SJSA1 (cell line): ENCODE results near the gene NANS. TPM values are rescaled to one million over a fixed set of nuclear protein-coding genes. Genes with fewer than 3 reads are reported as not detected.
A peak's percentile ranks its signal among the peaks of the same experiment; 100 is the strongest.

Experiments
- DNase-seq, 2 experiments: peaks; one replicate each; pipeline ENCODE4 v3.0.0-alpha.2; 2015 to 2020; ENCODE audit warnings: low spot score in 2 of 2, low read depth in 1 of 2
- H3K27ac ChIP-seq: fragments of 250-450 bp; sonication (Bioruptor Pico); 2 replicates; pipeline ENCODE4 v1.5.1; 2020; ENCODE audit warnings: mild to moderate bottlenecking, moderate library complexity
- H3K27me3 ChIP-seq: fragments of 250-450 bp; sonication (Bioruptor Pico); replicated peaks from 2 replicates; pipeline ENCODE4 v1.5.1; 2020; ENCODE audit warnings: mild to moderate bottlenecking, moderate library complexity
- H3K36me3 ChIP-seq: fragments of 250-450 bp; sonication (Bioruptor Pico); 2 replicates; pipeline ENCODE4 v1.5.1; 2020; ENCODE audit warnings: mild to moderate bottlenecking
- H3K4me1 ChIP-seq: fragments of 250-450 bp; sonication (Bioruptor Pico); replicated peaks from 2 replicates; pipeline ENCODE4 v1.6.1; 2021; ENCODE audit warnings: mild to moderate bottlenecking
- H3K4me3 ChIP-seq: fragments of 250-450 bp; sonication (Bioruptor Pico); 2 replicates; pipeline ENCODE4 v1.5.1; 2020; ENCODE audit warnings: mild to moderate bottlenecking
- H3K9me3 ChIP-seq: fragments of 250-450 bp; sonication (Bioruptor Pico); replicated peaks from 2 replicates; pipeline ENCODE4 v1.5.1; 2020; ENCODE audit warnings: mild to moderate bottlenecking
- total RNA-seq: library from RNA; depleted of rRNA; stranded (reverse); fragments of >200 nt; shearing (Covaris generic); gene quantifications from 2 replicates; pipeline ENCODE4 v1.2.3, GENCODE V29; 2014

The NANS gene
- total RNA-seq, 1 experiment from 2014 or later = 160 TPM

GRCh38 chr9:98021306-98022040 is 35.1 kb upstream of the NANS start:
- H3K36me3 ChIP-seq = peaks cover 33% of the 10 kb centered on the region
- no peaks in the 10 kb centered on the region for H3K27me3 ChIP-seq
- DNase-seq = no peak
- H3K4me3 ChIP-seq = no peak overlapping the region
- no peaks in the 10 kb centered on the region for H3K9me3 ChIP-seq
- no peak overlapping the region for H3K27ac ChIP-seq
- H3K4me1 ChIP-seq = peaks cover 4% of the 10 kb centered on the region

- H3K36me3 ChIP-seq = peaks cover 24% of the 10 kb centered on the region
- peak in 1 of 2 experiments; percentile 49 for DNase-seq
- peaks cover 4% of the 10 kb centered on the region for H3K4me1 ChIP-seq
- no peaks in the 10 kb centered on the region for H3K9me3 ChIP-seq
- no peak overlapping the region for H3K4me3 ChIP-seq
- no peak overlapping the region; the same call in 1 of the 2 replicates for H3K27ac ChIP-seq
- no peaks in the 10 kb centered on the region for H3K27me3 ChIP-seq
Measured at GRCh38 chr9:98022447-98022846, 34.1 kb upstream of the NANS start.

- H3K36me3 ChIP-seq = peaks cover 5% of the 10 kb centered on the region; the same call in 1 of the 2 replicates
Measured at GRCh38 chr9:98024702-98025101, 31.8 kb upstream of the NANS start.

GRCh38 chr9:98031169-98031568 is 25.4 kb upstream of the NANS start:
- Histone ChIP-seq H3K36me3 (no peaks in the 10 kb centered on the region), H3K27me3 (no peaks in the 10 kb centered on the region), H3K9me3 (no peaks in the 10 kb centered on the region), H3K27ac (peak overlapping the region; percentile 56), H3K4me1 (peaks cover 28% of the 10 kb centered on the region), H3K4me3 (no peak overlapping the region)
- no peak for DNase-seq

More at GRCh38 chr9:98024702-98025101, 31.8 kb upstream of the NANS start:
- Histone ChIP-seq H3K9me3 (no peaks in the 10 kb centered on the region), H3K27me3 (no peaks in the 10 kb centered on the region), H3K4me1 (peaks cover 4% of the 10 kb centered on the region), H3K4me3 (no peak overlapping the region), H3K27ac (no peak overlapping the region)
- no peak for DNase-seq

GRCh38 chr9:98031935-98032334 is 24.6 kb upstream of the NANS start:
- H3K36me3 ChIP-seq = no peaks in the 10 kb centered on the region
- no peaks in the 10 kb centered on the region for H3K27me3 ChIP-seq
- no peak overlapping the region for H3K4me3 ChIP-seq
- peaks cover 36% of the 10 kb centered on the region for H3K4me1 ChIP-seq
- H3K27ac ChIP-seq = peak overlapping the region; percentile 56
- DNase-seq = peak; percentile 56 to 64
- H3K9me3 ChIP-seq = no peaks in the 10 kb centered on the region

GRCh38 chr9:98034593-98035546 is 21.7 kb upstream of the NANS start:
- Histone ChIP-seq H3K4me1 (peaks cover 37% of the 10 kb centered on the region), H3K27ac (peak overlapping the region; percentile 69), H3K27me3 (no peaks in the 10 kb centered on the region), H3K9me3 (no peaks in the 10 kb centered on the region), H3K4me3 (no peak overlapping the region), H3K36me3 (no peaks in the 10 kb centered on the region)
- peak; percentile 55 to 71 for DNase-seq

GRCh38 chr9:98037357-98037756 is 19.2 kb upstream of the NANS start:
- no peak for DNase-seq
- Histone ChIP-seq H3K9me3 (no peaks in the 10 kb centered on the region), H3K4me1 (peaks cover 30% of the 10 kb centered on the region), H3K36me3 (no peaks in the 10 kb centered on the region), H3K4me3 (no peak overlapping the region), H3K27ac (no peak overlapping the region), H3K27me3 (no peaks in the 10 kb centered on the region)

- no peak overlapping the region for H3K27ac ChIP-seq
- peaks cover 25% of the 10 kb centered on the region for H3K4me1 ChIP-seq
- no peak for DNase-seq
- no peaks in the 10 kb centered on the region for H3K27me3 ChIP-seq
- H3K36me3 ChIP-seq = no peaks in the 10 kb centered on the region
- no peak overlapping the region for H3K4me3 ChIP-seq
- H3K9me3 ChIP-seq = no peaks in the 10 kb centered on the region
Measured at GRCh38 chr9:98038958-98039357, 17.6 kb upstream of the NANS start.

GRCh38 chr9:98039607-98040017 is 16.9 kb upstream of the NANS start:
- H3K4me3 ChIP-seq = no peak overlapping the region
- no peak overlapping the region for H3K27ac ChIP-seq
- H3K9me3 ChIP-seq = no peaks in the 10 kb centered on the region
- DNase-seq = no peak
- H3K4me1 ChIP-seq = peaks cover 22% of the 10 kb centered on the region
- H3K36me3 ChIP-seq = no peaks in the 10 kb centered on the region
- H3K27me3 ChIP-seq = no peaks in the 10 kb centered on the region

GRCh38 chr9:98040212-98040611 is 16.3 kb upstream of the NANS start:
- Histone ChIP-seq H3K27me3 (no peaks in the 10 kb centered on the region), H3K4me1 (peaks cover 16% of the 10 kb centered on the region), H3K27ac (no peak overlapping the region), H3K36me3 (no peaks in the 10 kb centered on the region), H3K9me3 (no peaks in the 10 kb centered on the region), H3K4me3 (no peak overlapping the region)
- no peak for DNase-seq

GRCh38 chr9:98043915-98044314 is 12.6 kb upstream of the NANS start:
- DNase-seq = no peak
- no peaks in the 10 kb centered on the region for H3K36me3 ChIP-seq
- no peaks in the 10 kb centered on the region for H3K27me3 ChIP-seq
- H3K4me1 ChIP-seq = no peaks in the 10 kb centered on the region
- H3K4me3 ChIP-seq = no peak overlapping the region
- no peak overlapping the region for H3K27ac ChIP-seq
- H3K9me3 ChIP-seq = no peaks in the 10 kb centered on the region

- Histone ChIP-seq H3K36me3 (no peaks in the 10 kb centered on the region), H3K4me3 (no peak overlapping the region), H3K27ac (no peak overlapping the region), H3K4me1 (no peaks in the 10 kb centered on the region), H3K9me3 (no peaks in the 10 kb centered on the region), H3K27me3 (no peaks in the 10 kb centered on the region)
- DNase-seq = no peak
Measured at GRCh38 chr9:98045234-98046179, 11.0 kb upstream of the NANS start.

GRCh38 chr9:98046180-98046543 is 10.4 kb upstream of the NANS start:
- Histone ChIP-seq H3K27me3 (no peaks in the 10 kb centered on the region), H3K27ac (no peak overlapping the region), H3K4me3 (no peak overlapping the region), H3K9me3 (no peaks in the 10 kb centered on the region), H3K4me1 (no peaks in the 10 kb centered on the region), H3K36me3 (no peaks in the 10 kb centered on the region)
- no peak for DNase-seq
